SU-DHL-6 (cell line): ENCODE data around the gene MCMBP.

Source experiments
- CTCF ChIP-seq: fragments of 200-600 bp; sonication (generic); IDR thresholded peaks from one replicate; pipeline ENCODE4 v1.5.1; 2017; ENCODE audit warnings: antibody characterized with exemption, mild to moderate bottlenecking, low read length, moderate library complexity; ENCODE audit not compliant: insufficient read depth, poor library complexity, severe bottlenecking
- EZH2phosphoT487 ChIP-seq: fragments of 200-600 bp; sonication (generic), shearing (Covaris generic); conservative IDR thresholded peaks from 2 replicates; pipeline ENCODE4 v1.6.1; 2018; ENCODE audit warnings: mild to moderate bottlenecking, antibody characterized with exemption, low read length, moderate library complexity, mixed read lengths

DNA sequence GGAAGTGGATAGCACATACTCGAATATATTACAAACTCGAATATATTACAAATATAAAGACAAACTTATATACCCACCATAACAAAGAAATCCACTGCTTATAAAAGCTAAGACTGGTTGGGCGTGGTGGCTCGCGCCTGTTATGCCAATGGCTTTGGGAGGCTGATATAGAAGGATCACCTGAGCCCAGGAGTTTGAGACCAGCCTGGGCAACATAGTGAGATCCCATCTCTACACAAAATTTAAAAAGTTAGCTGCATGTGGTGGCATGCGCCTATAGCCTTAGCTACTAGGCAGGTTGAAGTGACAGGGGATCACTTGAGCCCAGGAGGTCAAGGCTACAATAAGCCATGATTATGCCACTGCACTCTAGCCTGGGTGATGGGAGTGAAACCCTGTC is 20.4 kb downstream of the MCMBP start:
- TF ChIP-seq CTCF, result no peak
- TF ChIP-seq EZH2phosphoT487, result no peak
